GM19395 (cell line): ENCODE measurements around the gene OR2L8.

ENCODE experiments used
- ATAC-seq: cut with Tn5 transposase; IDR thresholded peaks from one replicate; pipeline ENCODE4 v1.9.1; 2021; ENCODE audit warnings: mild to moderate bottlenecking, moderate library complexity; ENCODE audit not compliant: unreplicated experiment

Gene OR2L8

DNA sequence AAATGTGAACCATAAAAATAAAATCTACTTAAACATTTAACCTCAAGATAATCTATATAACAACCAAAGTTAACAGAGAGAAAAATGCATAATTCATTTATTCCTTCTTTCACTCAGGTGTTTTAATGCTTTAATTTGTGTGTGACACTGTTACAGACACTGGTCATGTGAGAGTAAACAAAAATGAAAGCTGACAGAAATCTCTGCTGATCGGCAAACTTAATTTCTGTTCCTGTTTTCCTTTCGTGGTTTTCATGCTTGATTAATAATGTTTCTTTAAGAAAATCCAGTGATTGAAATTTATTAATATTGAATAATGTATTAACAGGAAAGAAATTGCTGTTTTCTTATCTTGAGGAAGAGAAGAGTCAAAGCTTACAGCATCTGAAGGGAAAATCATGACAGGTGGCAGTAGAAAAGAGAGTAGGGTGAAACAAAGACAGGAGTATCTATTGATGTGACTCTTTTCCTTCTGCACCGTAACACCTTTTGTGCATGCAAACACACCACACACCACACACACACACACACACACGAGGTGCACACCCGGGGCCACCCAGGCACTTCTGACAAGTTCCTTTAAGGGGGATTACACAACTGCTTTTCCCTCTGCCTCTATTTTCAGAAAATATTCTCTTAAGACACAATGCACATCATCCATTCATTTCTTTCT is 18.0 kb downstream of the OR2L8 start:
- ATAC-seq, result peak; percentile 95

DNA sequence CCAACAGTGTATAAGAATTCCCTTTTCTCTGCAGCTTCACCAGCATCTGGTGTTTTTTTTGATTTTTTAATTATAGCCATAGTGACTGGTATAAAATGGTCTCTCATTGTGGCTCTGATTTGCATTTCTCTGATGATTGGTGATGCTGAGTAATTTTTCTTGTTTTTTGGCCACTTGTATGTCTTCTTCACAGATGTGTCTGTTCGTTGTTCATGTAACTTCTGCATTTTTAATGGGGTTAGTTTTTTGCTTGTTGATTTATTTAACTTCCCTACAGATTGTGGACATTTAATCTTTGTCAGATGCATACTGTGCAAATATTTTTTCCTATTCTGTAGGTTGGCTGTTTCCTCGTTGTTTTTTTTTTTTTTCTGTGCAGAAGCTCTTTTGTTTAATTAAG is 44.3 kb downstream of the OR2L8 start:
- no peak for ATAC-seq

DNA sequence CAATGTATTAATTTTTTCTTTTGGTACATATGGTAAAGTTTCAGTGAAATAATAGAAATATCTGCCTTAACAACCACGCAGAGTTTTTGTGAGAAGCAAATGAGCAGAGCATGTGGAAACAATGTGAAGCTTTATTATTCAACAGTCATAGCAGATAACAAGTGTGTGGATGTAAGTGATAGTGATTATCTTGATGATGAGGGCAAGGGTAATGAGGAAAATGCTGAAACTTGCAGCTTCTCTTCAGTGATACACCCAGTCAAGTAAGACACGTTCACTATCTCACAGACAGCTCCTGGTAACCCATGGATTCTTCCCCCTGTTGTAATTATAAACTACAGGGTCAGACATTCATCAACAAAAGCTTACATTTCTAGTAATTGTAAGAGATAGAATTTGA is 50.2 kb downstream of the OR2L8 start:
- no peak for ATAC-seq
